ENCODE results near the gene SLC25A25. TPM values are rescaled to one million over a fixed set of nuclear protein-coding genes. Genes with fewer than 3 reads are reported as not detected.
"Not testable (repeated sequence)": the region's sequence is repeated elsewhere in the genome, so short reads cannot be mapped to it uniquely, and the experiment has no call there.

Gene SLC25A25
- total RNA-seq, 1 donor from 2014 or later: 13.5 TPM

- Mint-ChIP-seq H3K9me3 (peaks cover 4% of the 10 kb centered on the region), H3K4me3 (no peak overlapping the region), H3K36me3 (ENCODE audit: low read depth) (peaks cover 3% of the 10 kb centered on the region), H3K27me3 (ENCODE audit: insufficient read depth) (peaks cover 9% of the 10 kb centered on the region), H3K4me1 (ENCODE audit: low read depth) (peaks cover 36% of the 10 kb centered on the region), H3K27ac (no peak overlapping the region)
- intact Hi-C loops (cut with micrococcal nuclease): loop anchor here (1.0 to 5.0 kb wide), 4 partner anchors 9 to 608 kb away; no protein-coding TSS in a partner anchor
- peak; percentile 62 for DNase-seq (ENCODE audit: low spot score)
Observed at GRCh38 chr9:128034821-128035652, 33.0 kb upstream of the SLC25A25 start.

- H3K4me3 Mint-ChIP-seq; DNase-seq (ENCODE audit: low spot score); H3K9me3 Mint-ChIP-seq; intact Hi-C loops (cut with micrococcal nuclease); H3K27me3 Mint-ChIP-seq (ENCODE audit: insufficient read depth); H3K27ac Mint-ChIP-seq; H3K36me3 Mint-ChIP-seq (ENCODE audit: low read depth): not testable (repeated sequence)
- peaks cover 32% of the 10 kb centered on the region for H3K4me1 Mint-ChIP-seq (ENCODE audit: low read depth)
Observed at GRCh38 chr9:128036522-128036921, 31.5 kb upstream of the SLC25A25 start.

- H3K27me3 Mint-ChIP-seq (ENCODE audit: insufficient read depth); H3K27ac Mint-ChIP-seq; DNase-seq (ENCODE audit: low spot score); intact Hi-C loops (cut with micrococcal nuclease); H3K4me3 Mint-ChIP-seq; H3K9me3 Mint-ChIP-seq; H3K4me1 Mint-ChIP-seq (ENCODE audit: low read depth); H3K36me3 Mint-ChIP-seq (ENCODE audit: low read depth): not testable (repeated sequence)
Observed at GRCh38 chr9:128040783-128041182, 27.2 kb upstream of the SLC25A25 start.

GRCh38 chr9:128042043-128042442, 26.0 kb upstream of the SLC25A25 start:
- Mint-ChIP-seq H3K4me1 (ENCODE audit: low read depth) (peaks cover 6% of the 10 kb centered on the region), H3K9me3 (no peaks in the 10 kb centered on the region), H3K27ac (no peak overlapping the region), H3K36me3 (ENCODE audit: low read depth) (no peaks in the 10 kb centered on the region), H3K4me3 (no peak overlapping the region), H3K27me3 (ENCODE audit: insufficient read depth) (peaks cover 2% of the 10 kb centered on the region)
- intact Hi-C loops (cut with micrococcal nuclease): no loop called here
- no peak for DNase-seq (ENCODE audit: low spot score)

GRCh38 chr9:128043467-128043868, 24.6 kb upstream of the SLC25A25 start:
- intact Hi-C loops (cut with micrococcal nuclease): no loop called here
- Mint-ChIP-seq H3K36me3 (ENCODE audit: low read depth) (no peaks in the 10 kb centered on the region), H3K27me3 (ENCODE audit: insufficient read depth) (peaks cover 4% of the 10 kb centered on the region), H3K27ac (no peak overlapping the region), H3K4me1 (ENCODE audit: low read depth) (peaks cover 6% of the 10 kb centered on the region), H3K4me3 (no peak overlapping the region), H3K9me3 (no peaks in the 10 kb centered on the region)
- DNase-seq (ENCODE audit: low spot score): no peak

- H3K27ac Mint-ChIP-seq; H3K4me1 Mint-ChIP-seq (ENCODE audit: low read depth); H3K27me3 Mint-ChIP-seq (ENCODE audit: insufficient read depth); intact Hi-C loops (cut with micrococcal nuclease); DNase-seq (ENCODE audit: low spot score); H3K36me3 Mint-ChIP-seq (ENCODE audit: low read depth); H3K9me3 Mint-ChIP-seq; H3K4me3 Mint-ChIP-seq: not testable (repeated sequence)
Observed at GRCh38 chr9:128045409-128045808, 22.6 kb upstream of the SLC25A25 start.

GRCh38 chr9:128045831-128046230, 22.2 kb upstream of the SLC25A25 start:
- Mint-ChIP-seq H3K4me3 (no peak overlapping the region), H3K4me1 (ENCODE audit: low read depth) (peaks cover 6% of the 10 kb centered on the region), H3K27ac (no peak overlapping the region), H3K36me3 (ENCODE audit: low read depth) (no peaks in the 10 kb centered on the region), H3K9me3 (no peaks in the 10 kb centered on the region), H3K27me3 (ENCODE audit: insufficient read depth) (peaks cover 1% of the 10 kb centered on the region)
- DNase-seq (ENCODE audit: low spot score): no peak
- intact Hi-C loops (cut with micrococcal nuclease): no loop called here

- H3K9me3 Mint-ChIP-seq: no peaks in the 10 kb centered on the region
- H3K4me1 Mint-ChIP-seq (ENCODE audit: low read depth): no peaks in the 10 kb centered on the region
- DNase-seq (ENCODE audit: low spot score): no peak
- H3K4me3 Mint-ChIP-seq: no peak overlapping the region
- intact Hi-C loops (cut with micrococcal nuclease): no loop called here
- H3K36me3 Mint-ChIP-seq (ENCODE audit: low read depth): no peaks in the 10 kb centered on the region
- H3K27me3 Mint-ChIP-seq (ENCODE audit: insufficient read depth): peaks cover 1% of the 10 kb centered on the region
- H3K27ac Mint-ChIP-seq: no peak overlapping the region
Observed at GRCh38 chr9:128047231-128047630, 20.8 kb upstream of the SLC25A25 start.

- Mint-ChIP-seq H3K27ac (no peak overlapping the region), H3K9me3 (no peaks in the 10 kb centered on the region)
- intact Hi-C loops (cut with micrococcal nuclease): no loop called here
Observed at GRCh38 chr9:128048663-128049062, 19.4 kb upstream of the SLC25A25 start.

GRCh38 chr9:128049843-128050242, 18.2 kb upstream of the SLC25A25 start:
- no peaks in the 10 kb centered on the region for H3K36me3 Mint-ChIP-seq (ENCODE audit: low read depth)
- no peak overlapping the region for H3K27ac Mint-ChIP-seq
- H3K27me3 Mint-ChIP-seq (ENCODE audit: insufficient read depth): peaks cover 4% of the 10 kb centered on the region
- H3K9me3 Mint-ChIP-seq: no peaks in the 10 kb centered on the region
- H3K4me3 Mint-ChIP-seq: no peak overlapping the region
- intact Hi-C loops (cut with micrococcal nuclease): no loop called here
- H3K4me1 Mint-ChIP-seq (ENCODE audit: low read depth): no peaks in the 10 kb centered on the region
- no peak for DNase-seq (ENCODE audit: low spot score)

More at GRCh38 chr9:128048663-128049062, 19.4 kb upstream of the SLC25A25 start:
- Mint-ChIP-seq H3K36me3 (ENCODE audit: low read depth) (no peaks in the 10 kb centered on the region), H3K4me3 (no peak overlapping the region), H3K27me3 (ENCODE audit: insufficient read depth) (peaks cover 1% of the 10 kb centered on the region), H3K4me1 (ENCODE audit: low read depth) (no peaks in the 10 kb centered on the region)
- no peak for DNase-seq (ENCODE audit: low spot score)

- no peak for DNase-seq (ENCODE audit: low spot score)
- Mint-ChIP-seq H3K4me3 (no peak overlapping the region), H3K4me1 (ENCODE audit: low read depth) (no peaks in the 10 kb centered on the region), H3K27me3 (ENCODE audit: insufficient read depth) (peaks cover 4% of the 10 kb centered on the region), H3K9me3 (no peaks in the 10 kb centered on the region), H3K27ac (no peak overlapping the region), H3K36me3 (ENCODE audit: low read depth) (no peaks in the 10 kb centered on the region)
- intact Hi-C loops (cut with micrococcal nuclease): no loop called here
Observed at GRCh38 chr9:128051932-128052709, 15.9 kb upstream of the SLC25A25 start.

- Mint-ChIP-seq H3K36me3 (ENCODE audit: low read depth) (no peaks in the 10 kb centered on the region), H3K4me3 (no peak overlapping the region), H3K4me1 (ENCODE audit: low read depth) (no peaks in the 10 kb centered on the region), H3K27ac (no peak overlapping the region), H3K9me3 (no peaks in the 10 kb centered on the region), H3K27me3 (ENCODE audit: insufficient read depth) (peaks cover 5% of the 10 kb centered on the region)
- no peak for DNase-seq (ENCODE audit: low spot score)
- intact Hi-C loops (cut with micrococcal nuclease): no loop called here
Observed at GRCh38 chr9:128053560-128053959, 14.5 kb upstream of the SLC25A25 start.

- Mint-ChIP-seq H3K4me3 (no peak overlapping the region), H3K36me3 (ENCODE audit: low read depth) (no peaks in the 10 kb centered on the region), H3K27me3 (ENCODE audit: insufficient read depth) (peaks cover 5% of the 10 kb centered on the region), H3K9me3 (no peaks in the 10 kb centered on the region), H3K27ac (no peak overlapping the region), H3K4me1 (ENCODE audit: low read depth) (no peaks in the 10 kb centered on the region)
- DNase-seq (ENCODE audit: low spot score): no peak
- intact Hi-C loops (cut with micrococcal nuclease): no loop called here
Observed at GRCh38 chr9:128054087-128054486, 13.9 kb upstream of the SLC25A25 start.
